Skeletal muscle tissue (tissue), 4 donors: Measurements from ENCODE around the gene POLR2J. TPM values are rescaled to one million over a fixed set of nuclear protein-coding genes. Genes with fewer than 3 reads are reported as not detected.

Experiments used
- H3K27ac ChIP-seq: one replicate; pipeline ENCODE4 v1.7.0; 2013; ENCODE audit warnings: mild to moderate bottlenecking, low read depth, low read length, inconsistent platforms
- H3K27me3 ChIP-seq, 3 donors: one replicate each; pipeline ENCODE4 v1.7.0; 2013; ENCODE audit warnings: low read length in 3 of 3; ENCODE audit not compliant: control insufficient read depth in 3 of 3, insufficient read depth in 3 of 3
- H3K36me3 ChIP-seq, 3 donors: one replicate each; pipeline ENCODE4 v1.7.0; 2013; ENCODE audit warnings: low read length in 3 of 3; ENCODE audit not compliant: control insufficient read depth in 3 of 3, insufficient read depth in 3 of 3
- H3K4me1 ChIP-seq, 3 donors: one replicate each; pipeline ENCODE4 v1.7.0; 2013; ENCODE audit warnings: low read length in 3 of 3, mild to moderate bottlenecking in 3 of 3; ENCODE audit not compliant: control insufficient read depth in 3 of 3, insufficient read depth in 3 of 3
- H3K4me3 ChIP-seq, 3 donors: one replicate each; pipeline ENCODE4 v1.7.0; 2013; ENCODE audit warnings: low read length in 3 of 3
- H3K9ac ChIP-seq, 3 donors: one replicate each; pipeline ENCODE4 v1.7.0; 2013; ENCODE audit warnings: low read length in 3 of 3, mild to moderate bottlenecking in 3 of 3, moderate library complexity in 2 of 3, low read depth in 1 of 3
- H3K9me3 ChIP-seq, 3 donors: one replicate each; pipeline ENCODE4 v1.7.0; 2013; ENCODE audit warnings: low read length in 3 of 3; ENCODE audit not compliant: control insufficient read depth in 3 of 3
- total RNA-seq: library from RNA; depleted of rRNA; stranded (reverse); fragments of >200 nt; gene quantifications from one replicate; pipeline ENCODE4 v1.2.3, GENCODE V29; 2014
- donor health status: Osteomylitis.

The POLR2J gene
- total RNA-seq, 1 donor from 2014 or later: 19.8 TPM

GRCh38 chr7:102426268-102427018 lies 52.3 kb downstream of the POLR2J start:
- H3K9ac ChIP-seq: peak overlapping the region in 1 of 3 donors; percentile 8
- peak overlapping the region; percentile 36 for H3K27ac ChIP-seq
- no peaks in the 10 kb centered on the region for H3K27me3 ChIP-seq
- H3K4me3 ChIP-seq: no peak overlapping the region
- H3K4me1 ChIP-seq: peaks cover 3 to 15% (median 6%) of the 10 kb centered on the region in 3 donors
- H3K9me3 ChIP-seq: no peaks in the 10 kb centered on the region
- H3K36me3 ChIP-seq: peaks cover 28 to 29% (median 28%) of the 10 kb centered on the region in 3 donors

DNA sequence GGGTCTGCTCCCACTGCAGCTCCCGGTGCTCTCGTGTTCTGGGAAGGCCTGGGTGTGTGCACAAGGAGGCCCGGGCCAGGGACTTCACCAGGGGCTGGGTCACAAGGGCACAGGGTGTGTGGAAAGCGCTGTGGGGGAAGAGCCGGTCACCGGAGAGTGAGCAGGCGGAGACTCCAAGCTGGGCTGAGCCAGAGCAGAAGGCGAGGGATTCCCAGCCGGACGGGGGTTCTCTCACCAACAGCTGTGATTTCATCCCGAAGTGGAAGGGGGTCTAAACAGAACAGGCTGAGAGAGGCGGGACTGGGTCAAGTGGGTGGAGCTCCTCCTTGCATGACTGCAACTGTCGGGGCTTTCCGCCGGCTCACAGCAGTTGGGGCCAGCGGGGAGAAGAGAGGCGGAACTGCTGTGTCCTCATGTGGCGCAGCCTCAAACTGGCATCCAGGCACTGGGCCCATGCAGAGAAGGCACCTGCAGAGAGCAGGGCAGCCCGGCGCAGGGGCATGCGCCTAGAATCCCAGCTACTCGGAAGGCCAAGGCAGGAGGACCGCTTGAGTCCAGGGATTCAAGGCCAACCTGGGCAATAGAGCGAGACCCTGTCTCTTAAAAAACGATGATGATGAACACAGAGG lies 53.0 kb downstream of the POLR2J start:
- Histone ChIP-seq H3K9me3 (no peaks in the 10 kb centered on the region), H3K27me3 (no peaks in the 10 kb centered on the region), H3K27ac (peak overlapping the region; percentile 36), H3K4me1 (peaks cover 3 to 11% (median 5%) of the 10 kb centered on the region in 3 donors), H3K36me3 (peaks cover 28 to 33% (median 29%) of the 10 kb centered on the region in 3 donors), H3K9ac (peak overlapping the region in 1 of 3 donors; percentile 8), H3K4me3 (no peak overlapping the region)

DNA sequence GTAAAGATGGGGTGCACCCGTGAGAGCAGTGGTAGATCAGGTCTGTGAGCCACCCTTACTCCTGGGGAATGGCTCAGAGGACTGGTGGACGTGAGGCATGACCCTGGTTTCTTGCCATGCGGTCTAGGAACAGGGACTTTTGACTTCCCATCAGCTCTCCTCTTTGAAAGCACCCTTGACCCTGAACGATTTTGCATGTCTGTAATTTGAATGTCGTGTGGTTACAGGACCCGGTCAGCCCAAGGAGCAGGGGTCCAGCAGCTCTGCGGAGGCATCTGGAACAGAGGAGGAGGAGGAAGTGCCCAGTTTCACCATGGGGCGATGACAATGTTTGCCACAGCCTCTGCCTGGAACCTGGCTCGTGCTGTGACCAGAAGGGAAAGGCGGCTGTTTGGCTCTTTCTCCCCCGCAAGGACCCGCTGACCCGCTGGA lies 53.9 kb downstream of the POLR2J start:
- Histone ChIP-seq H3K27ac (no peak overlapping the region), H3K36me3 (peaks cover 28 to 34% (median 32%) of the 10 kb centered on the region in 3 donors), H3K27me3 (no peaks in the 10 kb centered on the region), H3K4me1 (peaks cover 3 to 11% (median 5%) of the 10 kb centered on the region in 3 donors), H3K4me3 (no peak overlapping the region), H3K9ac (peak overlapping the region in 1 of 3 donors; percentile 1), H3K9me3 (no peaks in the 10 kb centered on the region)

- Histone ChIP-seq H3K27me3 (no peaks in the 10 kb centered on the region), H3K4me1 (peaks cover 3 to 11% (median 5%) of the 10 kb centered on the region in 3 donors), H3K27ac (no peak overlapping the region), H3K36me3 (peaks cover 28 to 38% (median 36%) of the 10 kb centered on the region in 3 donors), H3K9me3 (no peaks in the 10 kb centered on the region), H3K9ac (no peak overlapping the region), H3K4me3 (no peak overlapping the region)
These were observed 54.6 kb downstream of the POLR2J start for GRCh38 chr7:102424129-102424551.

Other genes with a start within 250 kb of the POLR2J start
- 5.7 TPM for gene SH2B2, start 192.1 kb downstream of the POLR2J start, total RNA-seq
- not detected for gene SPDYE6, start 122.5 kb downstream of the POLR2J start, total RNA-seq
- gene PRKRIP1, start 82.6 kb downstream of the POLR2J start, total RNA-seq: 9.4 TPM
- gene ORAI2, start 45.3 kb downstream of the POLR2J start, total RNA-seq: 3.1 TPM
- gene ALKBH4, start 14.1 kb downstream of the POLR2J start, total RNA-seq: 10.4 TPM
- 12.5 TPM for gene LRWD1, start 13.9 kb downstream of the POLR2J start, total RNA-seq
- 2.6 TPM for gene RASA4B, start 38.9 kb upstream of the POLR2J start, total RNA-seq
- 2.6 TPM for gene UPK3BL2, start 64.8 kb upstream of the POLR2J start, total RNA-seq
- gene SPDYE2, start 72.3 kb upstream of the POLR2J start, total RNA-seq: not detected
- 20.4 TPM for gene POLR2J3, start 93.7 kb upstream of the POLR2J start, total RNA-seq
- 17.2 TPM for gene RASA4, start 137.8 kb upstream of the POLR2J start, total RNA-seq
- gene UPK3BL1, start 163.9 kb upstream of the POLR2J start, total RNA-seq: 7.3 TPM
- gene SPDYE2B, start 171.4 kb upstream of the POLR2J start, total RNA-seq: not detected
- gene POLR2J2, start 192.7 kb upstream of the POLR2J start, total RNA-seq: 2.1 TPM